ENCODE measurements around the gene PRKRA.

DNA sequence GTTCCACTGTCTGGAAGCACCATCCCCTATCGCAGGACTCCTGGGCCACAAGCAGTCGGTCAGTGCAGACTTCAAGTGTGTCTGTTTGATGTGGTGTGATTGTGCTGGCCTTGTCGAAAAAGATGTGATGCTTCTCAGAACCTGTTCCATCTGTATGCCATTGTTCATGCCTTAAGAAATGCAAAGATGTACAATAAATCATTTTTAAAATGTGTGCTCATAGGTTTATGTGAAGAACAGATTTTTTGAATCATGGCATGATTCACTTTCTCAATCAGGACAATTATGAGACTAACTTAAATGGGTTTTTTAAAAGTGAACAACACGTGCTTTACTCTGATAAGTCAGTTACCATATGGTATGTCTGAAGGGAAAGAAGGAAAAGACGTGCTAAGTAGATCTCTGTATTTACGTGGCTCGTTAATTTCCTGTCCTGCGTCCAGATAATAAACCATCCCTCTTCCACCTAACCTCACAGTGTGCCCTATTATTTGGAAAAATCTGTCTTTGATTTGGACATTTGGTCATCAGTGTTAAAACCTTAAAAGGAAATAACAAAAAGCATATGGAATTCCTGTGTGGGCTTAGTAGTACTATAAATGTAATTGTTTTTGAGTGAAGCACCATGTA, 54.9 kb downstream of the PRKRA start:
- TF ChIP-seq POLR2A (IDR thresholded peaks at IDR 0.05), result no peak
- TF ChIP-seq, protein P1, sequence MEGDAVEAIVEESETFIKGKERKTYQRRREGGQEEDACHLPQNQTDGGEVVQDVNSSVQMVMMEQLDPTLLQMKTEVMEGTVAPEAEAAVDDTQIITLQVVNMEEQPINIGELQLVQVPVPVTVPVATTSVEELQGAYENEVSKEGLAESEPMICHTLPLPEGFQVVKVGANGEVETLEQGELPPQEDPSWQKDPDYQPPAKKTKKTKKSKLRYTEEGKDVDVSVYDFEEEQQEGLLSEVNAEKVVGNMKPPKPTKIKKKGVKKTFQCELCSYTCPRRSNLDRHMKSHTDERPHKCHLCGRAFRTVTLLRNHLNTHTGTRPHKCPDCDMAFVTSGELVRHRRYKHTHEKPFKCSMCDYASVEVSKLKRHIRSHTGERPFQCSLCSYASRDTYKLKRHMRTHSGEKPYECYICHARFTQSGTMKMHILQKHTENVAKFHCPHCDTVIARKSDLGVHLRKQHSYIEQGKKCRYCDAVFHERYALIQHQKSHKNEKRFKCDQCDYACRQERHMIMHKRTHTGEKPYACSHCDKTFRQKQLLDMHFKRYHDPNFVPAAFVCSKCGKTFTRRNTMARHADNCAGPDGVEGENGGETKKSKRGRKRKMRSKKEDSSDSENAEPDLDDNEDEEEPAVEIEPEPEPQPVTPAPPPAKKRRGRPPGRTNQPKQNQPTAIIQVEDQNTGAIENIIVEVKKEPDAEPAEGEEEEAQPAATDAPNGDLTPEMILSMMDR (IDR thresholded peaks at IDR 0.05), result no peak
- TF ChIP-seq POLR2AphosphoS5 (IDR thresholded peaks at IDR 0.05), result no peak
